ENCODE results near the gene SIAE.

Gene SIAE

GRCh38 chr11:124673333-124674167 is at the start of gene SIAE, which contains the start of gene SPA17:
SIAE (minus strand) TSS chr11:124673739; CDS start chr11:124673708, 31 bp downstream.
SPA17 (plus strand) TSS chr11:124673904; CDS start chr11:124675265, 1,361 bp downstream.
- peak; percentile 92 for DNase-seq

GRCh38 chr11:124722176-124722575 is 48.6 kb upstream of the SIAE start:
- DNase-seq = peak; percentile 38

- no peak for DNase-seq
Observed at GRCh38 chr11:124719534-124719933, 46.0 kb upstream of the SIAE start.

- DNase-seq = no peak
Observed at GRCh38 chr11:124718801-124719200, 45.3 kb upstream of the SIAE start.

GRCh38 chr11:124717786-124718651 is 44.5 kb upstream of the SIAE start:
- peak; percentile 76 for DNase-seq

- no peak for DNase-seq
Observed at GRCh38 chr11:124717421-124717785, 43.9 kb upstream of the SIAE start.

GRCh38 chr11:124716591-124716990 is 43.1 kb upstream of the SIAE start:
- DNase-seq = no peak

- DNase-seq = no peak
Observed at GRCh38 chr11:124712392-124712791, 38.9 kb upstream of the SIAE start.

- no peak for DNase-seq
Observed at GRCh38 chr11:124707829-124708228, 34.3 kb upstream of the SIAE start.

GRCh38 chr11:124700028-124700427 is 26.5 kb upstream of the SIAE start:
- DNase-seq = no peak

- no peak for DNase-seq
Observed at GRCh38 chr11:124699547-124699946, 26.0 kb upstream of the SIAE start.

GRCh38 chr11:124693142-124693541 is 19.6 kb upstream of the SIAE start:
- DNase-seq = no peak

- no peak for DNase-seq
Observed at GRCh38 chr11:124682443-124682842, 8.9 kb upstream of the SIAE start.

GRCh38 chr11:124681421-124681820 is 7.9 kb upstream of the SIAE start:
- DNase-seq = no peak

GRCh38 chr11:124678416-124678815 is 4.9 kb upstream of the SIAE start:
- no peak for DNase-seq

DNA sequence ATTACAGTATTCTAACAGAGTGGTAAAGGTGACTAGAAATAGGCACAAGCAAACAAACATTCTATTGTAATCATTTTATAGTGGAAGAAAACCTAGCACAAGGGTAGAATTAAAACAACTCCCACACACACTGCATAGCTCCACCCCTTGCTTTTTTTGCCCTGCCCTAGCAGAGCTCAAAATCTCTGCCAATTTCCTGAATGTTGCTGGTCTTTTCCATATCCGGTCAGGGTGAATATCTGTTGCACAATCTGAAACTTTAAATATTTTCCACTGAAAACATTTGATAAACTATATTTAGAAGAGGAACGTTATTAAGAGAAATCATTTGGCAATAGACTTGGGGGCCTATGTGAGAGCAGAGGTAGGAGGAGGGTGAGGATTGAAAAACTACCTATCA is 2.8 kb upstream of the SIAE start:
- DNase-seq = no peak

GRCh38 chr11:124674571-124674970 is 1.0 kb upstream of the SIAE start:
- no peak for DNase-seq

GRCh38 chr11:124674168-124674517 is 604 bp upstream of the SIAE start:
- no peak for DNase-seq

- no peak for DNase-seq
Observed at GRCh38 chr11:124672536-124673215, 863 bp downstream of the SIAE start.

DNA sequence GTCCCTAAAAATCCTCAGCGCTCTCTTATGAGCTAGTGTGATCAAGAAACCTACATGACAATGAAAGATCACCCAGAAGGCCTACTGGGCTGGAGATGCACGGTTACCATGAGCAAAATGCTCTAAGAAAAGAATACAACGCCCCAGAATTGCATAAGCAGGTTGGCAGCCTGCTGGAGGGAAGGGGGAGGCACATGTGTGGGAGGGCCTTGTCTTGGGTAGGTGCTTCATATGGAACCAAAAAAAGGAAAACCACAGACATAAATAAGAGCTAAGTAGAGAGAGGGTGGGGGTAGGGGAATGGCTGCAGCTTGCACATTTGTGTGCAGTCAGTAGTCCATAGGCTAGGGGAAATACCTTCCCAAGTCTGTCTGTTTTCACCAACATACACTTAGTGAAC is 2.8 kb downstream of the SIAE start:
- DNase-seq = no peak

DNA sequence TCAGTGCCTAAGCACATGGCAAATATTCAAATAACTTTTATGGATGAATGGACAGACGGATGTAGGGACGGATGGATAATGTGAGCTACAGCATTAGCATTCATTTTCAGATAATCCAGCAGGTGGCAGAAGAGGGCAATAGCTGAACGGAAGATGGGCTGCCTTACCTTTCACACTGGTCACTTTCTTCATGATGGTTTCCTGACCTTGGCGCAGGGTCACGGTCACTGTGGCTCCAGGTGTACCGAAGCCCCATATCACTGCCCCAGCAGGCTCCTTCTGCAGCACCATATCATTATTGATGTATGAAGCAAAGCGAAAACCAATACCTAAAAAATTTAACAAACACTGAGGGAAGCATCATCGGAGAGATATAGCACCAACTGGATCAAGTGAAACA is 4.3 kb downstream of the SIAE start:
- peak; percentile 97 for DNase-seq

GRCh38 chr11:124667601-124668000 is 5.9 kb downstream of the SIAE start:
- DNase-seq = no peak

DNA sequence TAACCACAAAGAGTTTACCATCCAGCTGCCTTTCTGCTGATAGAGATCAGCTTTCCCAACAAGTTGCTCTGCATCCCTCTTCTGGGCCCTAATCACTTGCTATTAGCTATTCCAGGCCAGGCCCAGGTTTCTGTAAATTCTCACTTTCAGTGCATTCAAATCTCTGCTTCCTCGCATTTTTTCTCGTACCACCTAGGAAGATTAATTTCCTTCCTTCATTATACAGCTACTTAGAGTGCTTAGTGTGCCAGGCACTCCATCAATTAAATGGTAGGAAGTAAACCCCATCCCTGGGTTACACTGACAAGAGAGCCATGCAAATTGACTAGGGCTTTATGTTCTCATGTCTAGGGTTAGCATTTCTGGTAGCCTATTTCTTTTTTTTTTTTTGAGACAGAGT is 9.7 kb downstream of the SIAE start:
- no peak for DNase-seq

All from NCI-H526 treated with DMSO at 0.1 percent for 48 hours (cell line).